Naive B cell (primary cell): ENCODE results near the gene MMS19. TPM values are rescaled to one million over a fixed set of nuclear protein-coding genes. Genes with fewer than 3 reads are reported as not detected.
A peak's percentile ranks its signal among the peaks of the same experiment; 100 is the strongest.

Experiments used
- ATAC-seq, 2 donors: fragments of 150-1000 bp; cut with Tn5 transposase; 2 replicates each; pipeline ENCODE4 v1.10.0; 2021; ENCODE audit warnings: low read depth in 2 of 2, mild to moderate bottlenecking in 2 of 2, moderate library complexity in 2 of 2
- DNase-seq: peaks from one replicate; pipeline ENCODE4 v3.0.0; 2022
- H3K27ac Mint-ChIP-seq, 6 donors: one replicate each; pipeline ENCODE4 v1.8.0; 2020 to 2022; ENCODE audit warnings: mild to moderate bottlenecking in 6 of 6, mixed read lengths in 6 of 6, moderate library complexity in 5 of 6, inconsistent platforms in 2 of 6
- H3K27me3 Mint-ChIP-seq, 3 donors: one replicate each; pipeline ENCODE4 v1.8.0; 2021 to 2022; ENCODE audit warnings: mixed read lengths in 3 of 3, mild to moderate bottlenecking in 1 of 3
- H3K36me3 Mint-ChIP-seq, 2 donors: one replicate each; pipeline ENCODE4 v1.8.0; 2020 to 2022; ENCODE audit warnings: mixed read lengths in 2 of 2, inconsistent platforms in 1 of 2, mild to moderate bottlenecking in 1 of 2
- H3K4me1 Mint-ChIP-seq, 3 donors: one replicate each; pipeline ENCODE4 v1.8.0; 2020 to 2022; ENCODE audit warnings: mixed read lengths in 3 of 3, inconsistent platforms in 1 of 3, mild to moderate bottlenecking in 1 of 3, moderate library complexity in 1 of 3
- H3K4me3 Mint-ChIP-seq, 8 donors: one replicate each; pipeline ENCODE4 v1.8.0; 2020 to 2022; ENCODE audit warnings: mild to moderate bottlenecking in 8 of 8, mixed read lengths in 8 of 8, moderate library complexity in 8 of 8, inconsistent platforms in 2 of 8
- H3K9me3 Mint-ChIP-seq, 7 donors: one replicate each; pipeline ENCODE4 v1.8.0; 2020 to 2022; ENCODE audit warnings: mixed read lengths in 7 of 7, mild to moderate bottlenecking in 5 of 7, inconsistent platforms in 2 of 7, moderate library complexity in 1 of 7
- polyA plus RNA-seq, 6 donors: library from polyadenylated mRNA; unstranded; fragments of 300-500 nt; fragmentation: Illumina TruSeq; gene quantifications; one replicate each; pipeline ENCODE4 v1.2.3, GENCODE V29; 2021; ENCODE audit warnings: low read depth in 6 of 6

MMS19 gene, protein sequence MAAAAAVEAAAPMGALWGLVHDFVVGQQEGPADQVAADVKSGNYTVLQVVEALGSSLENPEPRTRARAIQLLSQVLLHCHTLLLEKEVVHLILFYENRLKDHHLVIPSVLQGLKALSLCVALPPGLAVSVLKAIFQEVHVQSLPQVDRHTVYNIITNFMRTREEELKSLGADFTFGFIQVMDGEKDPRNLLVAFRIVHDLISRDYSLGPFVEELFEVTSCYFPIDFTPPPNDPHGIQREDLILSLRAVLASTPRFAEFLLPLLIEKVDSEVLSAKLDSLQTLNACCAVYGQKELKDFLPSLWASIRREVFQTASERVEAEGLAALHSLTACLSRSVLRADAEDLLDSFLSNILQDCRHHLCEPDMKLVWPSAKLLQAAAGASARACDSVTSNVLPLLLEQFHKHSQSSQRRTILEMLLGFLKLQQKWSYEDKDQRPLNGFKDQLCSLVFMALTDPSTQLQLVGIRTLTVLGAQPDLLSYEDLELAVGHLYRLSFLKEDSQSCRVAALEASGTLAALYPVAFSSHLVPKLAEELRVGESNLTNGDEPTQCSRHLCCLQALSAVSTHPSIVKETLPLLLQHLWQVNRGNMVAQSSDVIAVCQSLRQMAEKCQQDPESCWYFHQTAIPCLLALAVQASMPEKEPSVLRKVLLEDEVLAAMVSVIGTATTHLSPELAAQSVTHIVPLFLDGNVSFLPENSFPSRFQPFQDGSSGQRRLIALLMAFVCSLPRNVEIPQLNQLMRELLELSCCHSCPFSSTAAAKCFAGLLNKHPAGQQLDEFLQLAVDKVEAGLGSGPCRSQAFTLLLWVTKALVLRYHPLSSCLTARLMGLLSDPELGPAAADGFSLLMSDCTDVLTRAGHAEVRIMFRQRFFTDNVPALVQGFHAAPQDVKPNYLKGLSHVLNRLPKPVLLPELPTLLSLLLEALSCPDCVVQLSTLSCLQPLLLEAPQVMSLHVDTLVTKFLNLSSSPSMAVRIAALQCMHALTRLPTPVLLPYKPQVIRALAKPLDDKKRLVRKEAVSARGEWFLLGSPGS
- polyA plus RNA-seq, result 10 to 100 TPM; 22.5 to 44.3 (median 26.6) TPM

DNA sequence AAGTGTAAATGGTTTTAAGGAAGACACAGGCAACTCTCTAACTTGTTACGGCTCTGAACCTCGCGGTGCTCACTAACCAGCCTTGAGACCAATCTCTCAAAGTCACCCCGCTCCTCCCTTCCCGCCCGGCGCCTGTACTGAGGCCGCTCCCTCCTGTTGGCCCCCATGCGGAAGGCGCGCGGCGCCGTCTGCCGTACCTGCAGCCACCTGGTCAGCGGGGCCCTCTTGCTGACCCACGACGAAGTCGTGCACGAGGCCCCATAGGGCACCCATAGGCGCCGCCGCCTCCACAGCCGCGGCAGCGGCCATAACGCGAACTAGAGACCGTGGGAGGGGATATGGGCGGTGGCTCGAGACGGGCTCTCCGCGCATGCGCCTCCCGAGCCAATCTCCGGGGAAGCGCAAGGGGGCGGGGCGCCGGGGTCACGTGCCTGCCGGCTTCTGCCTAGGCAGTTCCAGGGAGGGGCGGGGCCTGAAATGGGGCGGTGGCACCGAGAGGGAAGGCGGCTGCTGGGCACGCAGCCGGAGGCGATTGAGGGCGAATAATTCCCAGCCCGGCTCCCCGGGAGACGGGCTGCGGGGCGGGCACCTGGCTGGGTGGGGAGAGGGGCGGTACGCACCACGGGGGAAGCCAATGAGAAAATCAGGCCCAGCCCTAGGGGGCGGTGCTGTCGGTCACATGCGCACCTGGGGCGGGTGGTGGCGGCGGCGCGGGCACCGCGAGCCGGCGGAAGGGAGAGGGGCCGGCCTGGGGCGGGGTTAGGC, at the start of gene MMS19:
Gene MMS19 (minus strand): TSS at position 347 of the 765 bp plus-strand sequence. CDS start 38 bp downstream, at position 309.
- Mint-ChIP-seq H3K9me3 (peaks cover 0 to 2% (median 0%) of the 10 kb centered on the region in 7 donors), H3K27ac (peak within 1 kb of the TSS; percentile 94 to 99 (median 97)), H3K36me3 (peaks cover 0 to 3% of the 10 kb centered on the region in 2 donors), H3K27me3 (peaks cover 0 to 25% (median 20%) of the 10 kb centered on the region in 3 donors), H3K4me1 (peaks cover 26 to 55% (median 43%) of the 10 kb centered on the region in 3 donors), H3K4me3 (peak within 1 kb of the TSS; percentile 92 to 99 (median 98))
- DNase-seq, result peak; percentile 99
- peak; percentile 83 to 86 for ATAC-seq

DNA sequence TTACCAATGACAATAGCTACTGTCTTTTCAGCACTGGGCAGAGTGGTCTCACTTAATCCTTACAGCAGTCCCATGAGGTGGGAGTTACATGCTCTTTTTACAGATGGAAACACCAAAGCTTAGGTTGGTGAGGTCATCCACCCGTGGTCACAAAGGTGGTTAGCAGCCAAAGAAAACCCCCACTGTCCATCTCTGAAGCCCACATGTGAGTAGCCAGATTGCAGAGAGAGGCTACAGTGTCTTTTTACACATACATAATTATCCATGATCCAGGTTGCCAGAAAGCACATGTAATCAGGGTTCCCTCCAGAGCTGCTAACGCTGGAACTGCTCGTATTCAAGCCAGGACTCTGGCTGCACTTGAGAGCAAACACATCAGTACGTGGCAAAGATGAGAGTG, 49.7 kb upstream of the MMS19 start:
- Mint-ChIP-seq H3K4me3 (peak overlapping the region in 1 of 8 donors; percentile 17), H3K36me3 (no peaks in the 10 kb centered on the region), H3K27me3 (peaks cover 2 to 10% (median 8%) of the 10 kb centered on the region in 3 donors), H3K27ac (no peak overlapping the region), H3K9me3 (no peaks in the 10 kb centered on the region), H3K4me1 (no peaks in the 10 kb centered on the region)
- DNase-seq (no peak), ATAC-seq (no peak)

GRCh38 chr10:97547271-97547600, 49.0 kb upstream of the MMS19 start:
- Mint-ChIP-seq H3K27me3 (peaks cover 3 to 13% (median 10%) of the 10 kb centered on the region in 3 donors), H3K4me1 (no peaks in the 10 kb centered on the region), H3K27ac (no peak overlapping the region), H3K36me3 (no peaks in the 10 kb centered on the region), H3K4me3 (no peak overlapping the region), H3K9me3 (no peaks in the 10 kb centered on the region)
- ATAC-seq (no peak), DNase-seq (no peak)

- H3K36me3 Mint-ChIP-seq, result no peaks in the 10 kb centered on the region
- H3K27ac Mint-ChIP-seq, result no peak overlapping the region
- ATAC-seq (no peak), DNase-seq (no peak)
- peaks cover 3 to 13% (median 10%) of the 10 kb centered on the region in 3 donors for H3K27me3 Mint-ChIP-seq
- H3K4me3 Mint-ChIP-seq, result no peak overlapping the region
- no peaks in the 10 kb centered on the region for H3K4me1 Mint-ChIP-seq
- H3K9me3 Mint-ChIP-seq, result no peaks in the 10 kb centered on the region
Observed at GRCh38 chr10:97546456-97547270, 48.4 kb upstream of the MMS19 start.

DNA sequence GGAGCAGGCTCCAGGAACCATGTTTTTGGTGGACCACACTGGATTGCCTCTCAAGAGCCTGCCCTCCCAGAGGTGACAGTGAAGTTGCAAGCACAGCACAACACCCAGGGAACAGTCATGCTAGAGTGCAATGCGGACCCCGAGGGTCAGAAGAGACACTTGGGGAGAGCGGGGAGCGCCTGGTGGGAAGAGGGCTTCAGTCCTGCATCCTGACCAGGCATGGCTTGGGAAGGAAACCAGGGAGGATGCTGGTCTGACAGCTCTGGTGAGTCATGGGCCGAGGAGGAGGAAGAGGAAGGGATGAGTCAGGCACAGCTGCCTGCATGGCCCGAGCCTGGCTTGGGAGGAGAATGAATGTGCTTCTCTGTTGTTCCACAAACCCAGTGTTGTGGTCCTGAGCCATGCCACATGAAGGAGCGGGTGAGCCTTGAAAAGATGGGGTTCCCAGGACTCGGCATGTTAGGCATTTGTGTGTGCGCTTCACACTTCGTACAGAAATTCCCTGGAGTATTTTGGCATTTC, 44.9 kb upstream of the MMS19 start:
- Mint-ChIP-seq H3K36me3 (no peaks in the 10 kb centered on the region), H3K4me3 (no peak overlapping the region), H3K4me1 (no peaks in the 10 kb centered on the region), H3K9me3 (no peaks in the 10 kb centered on the region), H3K27me3 (peaks cover 3 to 13% (median 10%) of the 10 kb centered on the region in 3 donors), H3K27ac (peak overlapping the region in 1 of 6 donors; percentile 52)
- no peak for ATAC-seq
- no peak for DNase-seq

DNA sequence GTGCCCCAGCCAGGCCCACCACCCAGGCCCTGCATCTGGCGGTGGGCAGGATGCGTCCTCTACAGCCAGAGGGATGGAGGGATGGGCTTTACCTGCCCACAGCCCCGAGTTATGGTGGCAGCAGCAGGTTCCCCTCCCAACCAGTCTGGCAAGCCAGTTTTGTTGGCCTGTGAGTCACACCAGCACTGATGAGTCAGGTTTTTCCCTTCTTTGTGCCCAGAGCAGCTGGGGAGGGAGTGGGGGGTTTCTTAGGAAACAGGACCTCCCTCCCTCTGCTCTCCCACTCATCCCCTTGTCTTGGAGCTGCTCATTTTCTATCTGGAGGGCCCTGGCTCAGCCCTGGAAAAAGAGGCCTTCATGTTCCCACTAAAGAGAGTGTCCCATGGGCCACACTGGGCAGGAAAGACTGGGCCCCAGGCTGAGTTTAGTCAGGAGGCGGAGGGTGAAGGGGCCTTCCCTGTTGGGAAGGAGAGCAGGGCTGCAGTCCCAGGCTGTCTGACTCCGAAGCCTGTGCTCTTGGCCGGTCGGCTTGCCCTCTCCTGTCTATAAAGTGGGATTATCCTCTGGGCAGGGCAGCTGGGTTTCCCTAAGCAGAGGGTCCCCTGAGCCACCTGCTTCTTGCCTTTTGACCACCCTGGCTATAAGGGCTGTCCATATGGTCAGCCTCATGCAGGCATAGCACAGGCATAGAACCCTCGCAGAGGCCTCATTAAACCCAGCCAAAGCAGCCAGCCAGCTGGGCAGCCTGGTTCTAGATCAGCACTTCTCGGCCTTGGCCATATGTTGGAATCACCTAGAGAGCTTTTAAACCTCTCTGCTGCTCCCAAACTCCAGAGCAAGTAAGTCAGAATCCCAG, 44.2 kb upstream of the MMS19 start:
- no peak overlapping the region for H3K27ac Mint-ChIP-seq
- H3K36me3 Mint-ChIP-seq, result no peaks in the 10 kb centered on the region
- H3K4me3 Mint-ChIP-seq, result no peak overlapping the region
- DNase-seq, result no peak
- H3K4me1 Mint-ChIP-seq, result no peaks in the 10 kb centered on the region
- H3K9me3 Mint-ChIP-seq, result no peaks in the 10 kb centered on the region
- H3K27me3 Mint-ChIP-seq, result peaks cover 3 to 13% (median 10%) of the 10 kb centered on the region in 3 donors
- no peak for ATAC-seq

DNA sequence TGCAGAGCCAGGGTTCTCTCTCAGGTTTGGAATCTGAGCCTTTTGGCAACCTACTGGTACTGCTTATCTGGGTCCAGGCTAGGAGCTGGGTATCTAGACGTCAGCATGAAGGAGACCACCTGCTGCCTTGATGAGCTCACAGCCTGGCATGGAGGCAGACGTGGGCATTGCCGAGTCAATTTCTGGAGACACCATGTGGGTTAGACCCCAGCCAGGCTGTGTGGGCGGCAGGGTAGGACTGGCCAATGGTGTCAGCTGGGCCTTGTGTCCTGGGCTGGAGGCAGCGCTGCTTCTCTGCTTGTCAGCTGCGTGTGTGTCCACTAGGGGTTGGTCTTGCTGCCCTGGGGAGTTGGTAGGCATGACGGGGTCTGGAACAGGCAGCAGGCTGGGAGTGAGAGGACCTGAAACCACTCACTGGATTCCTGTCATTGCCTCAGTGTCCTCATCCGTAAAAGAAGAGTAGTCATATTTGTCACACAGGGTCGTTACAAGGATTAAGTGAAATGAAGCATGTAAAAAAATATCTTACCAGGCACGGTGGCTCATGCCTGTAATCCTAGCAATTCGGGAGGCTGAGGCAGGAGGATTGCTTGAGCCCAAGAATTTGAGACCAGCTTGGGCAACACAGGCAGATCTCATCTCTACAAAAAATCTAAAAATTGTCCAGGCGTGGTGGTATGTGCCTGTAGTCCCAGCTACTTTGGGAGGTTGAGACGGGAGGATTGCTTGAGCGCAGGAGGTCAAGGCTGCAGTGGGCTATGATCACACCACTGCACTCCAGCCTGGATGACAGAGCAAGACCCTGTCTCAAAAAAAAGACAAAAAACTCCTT, 42.7 kb upstream of the MMS19 start:
- peak overlapping the region in 1 of 6 donors; percentile 24 for H3K27ac Mint-ChIP-seq
- no peak for DNase-seq
- peaks cover 3 to 13% (median 5%) of the 10 kb centered on the region in 3 donors for H3K27me3 Mint-ChIP-seq
- no peak overlapping the region for H3K4me3 Mint-ChIP-seq
- no peaks in the 10 kb centered on the region for H3K9me3 Mint-ChIP-seq
- no peaks in the 10 kb centered on the region for H3K36me3 Mint-ChIP-seq
- H3K4me1 Mint-ChIP-seq, result no peaks in the 10 kb centered on the region
- no peak for ATAC-seq

GRCh38 chr10:97539523-97540200, 41.4 kb upstream of the MMS19 start:
- no peaks in the 10 kb centered on the region for H3K9me3 Mint-ChIP-seq

DNA sequence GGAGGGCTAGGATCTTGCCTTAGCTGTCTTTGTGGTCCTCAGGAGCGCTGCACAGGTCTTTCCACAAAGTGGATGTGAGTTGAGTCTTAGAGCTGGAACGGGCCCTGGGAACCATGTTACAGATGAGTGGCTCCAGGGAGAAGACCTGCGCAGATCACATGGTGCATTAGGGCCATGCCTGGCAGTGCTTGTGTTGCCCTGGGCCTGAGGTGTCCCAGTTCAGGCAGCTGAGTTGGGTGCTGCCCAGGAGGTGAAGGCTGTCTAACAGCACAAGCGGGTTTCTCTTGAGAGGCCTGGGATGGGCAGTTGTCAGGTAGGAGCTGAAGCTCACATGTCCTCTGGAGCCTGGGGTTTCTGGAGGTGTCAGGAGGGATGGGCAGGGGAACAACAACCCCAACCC, 40.6 kb upstream of the MMS19 start:
- no peak overlapping the region for H3K27ac Mint-ChIP-seq
- DNase-seq (no peak), ATAC-seq (no peak)
- H3K4me1 Mint-ChIP-seq, result no peaks in the 10 kb centered on the region
- H3K36me3 Mint-ChIP-seq, result no peaks in the 10 kb centered on the region
- no peaks in the 10 kb centered on the region for H3K9me3 Mint-ChIP-seq
- no peak overlapping the region for H3K4me3 Mint-ChIP-seq
- peaks cover 5 to 12% (median 7%) of the 10 kb centered on the region in 3 donors for H3K27me3 Mint-ChIP-seq

More at GRCh38 chr10:97539523-97540200, 41.4 kb upstream of the MMS19 start:
- Mint-ChIP-seq H3K27me3 (peaks cover 5 to 13% (median 7%) of the 10 kb centered on the region in 3 donors), H3K4me3 (no peak overlapping the region), H3K4me1 (no peaks in the 10 kb centered on the region), H3K36me3 (no peaks in the 10 kb centered on the region), H3K27ac (peak overlapping the region in 1 of 6 donors; percentile 72)
- ATAC-seq (no peak), DNase-seq (no peak)

DNA sequence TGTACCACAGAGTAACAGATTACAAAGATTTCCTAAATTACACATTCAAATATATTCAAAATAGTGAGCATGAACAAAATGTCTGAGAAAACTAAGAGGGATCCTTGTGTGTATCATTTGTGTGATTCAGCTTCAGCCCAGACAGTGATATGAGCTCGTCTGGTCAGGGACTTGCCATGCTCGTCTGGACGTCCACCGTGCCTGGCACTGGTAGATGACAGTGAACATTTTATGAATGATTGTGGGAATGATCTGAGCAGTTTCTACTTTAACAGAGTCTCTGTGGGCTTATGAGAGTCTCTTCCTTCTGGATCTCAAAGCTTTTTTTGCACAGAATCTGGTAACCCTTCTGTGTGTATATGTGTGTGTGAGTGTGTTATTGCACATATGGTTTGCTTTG, 40.2 kb upstream of the MMS19 start:
- Mint-ChIP-seq H3K9me3 (no peaks in the 10 kb centered on the region), H3K27ac (no peak overlapping the region), H3K4me3 (no peak overlapping the region), H3K4me1 (no peaks in the 10 kb centered on the region), H3K27me3 (peaks cover 5 to 8% (median 7%) of the 10 kb centered on the region in 3 donors), H3K36me3 (no peaks in the 10 kb centered on the region)
- ATAC-seq (no peak), DNase-seq (no peak)
